HUES6 (cell line): Measurements from ENCODE around the gene SDR42E2.
"Not testable (repeated sequence)": the region's sequence is repeated elsewhere in the genome, so short reads cannot be mapped to it uniquely, and the experiment has no call there.

Experiments
- H3K27ac ChIP-seq: 2 replicates; pipeline ENCODE4 v1.7.0; 2013; ENCODE audit warnings: low read depth, mild to moderate bottlenecking, low read length, inconsistent platforms
- H3K27me3 ChIP-seq: 2 replicates; pipeline ENCODE4 v1.6.1; 2013; ENCODE audit warnings: low read length; ENCODE audit not compliant: control insufficient read depth, insufficient read depth
- H3K36me3 ChIP-seq: 2 replicates; pipeline ENCODE4 v1.6.1; 2013; ENCODE audit warnings: low read length; ENCODE audit not compliant: control insufficient read depth, insufficient read depth
- H3K4me1 ChIP-seq: 2 replicates; pipeline ENCODE4 v1.6.1; 2013; ENCODE audit warnings: low read length; ENCODE audit not compliant: control insufficient read depth, insufficient read depth
- H3K4me3 ChIP-seq: 2 replicates; pipeline ENCODE4 v1.5.1; 2013; ENCODE audit warnings: low read depth, low read length
- H3K9ac ChIP-seq: one replicate; pipeline ENCODE4 v1.6.1; 2013; ENCODE audit warnings: mild to moderate bottlenecking, low read length
- H3K9me3 ChIP-seq: 2 replicates; pipeline ENCODE4 v1.6.1; 2013; ENCODE audit warnings: low read depth, low read length; ENCODE audit not compliant: control insufficient read depth, insufficient read depth

The SDR42E2 gene

DNA sequence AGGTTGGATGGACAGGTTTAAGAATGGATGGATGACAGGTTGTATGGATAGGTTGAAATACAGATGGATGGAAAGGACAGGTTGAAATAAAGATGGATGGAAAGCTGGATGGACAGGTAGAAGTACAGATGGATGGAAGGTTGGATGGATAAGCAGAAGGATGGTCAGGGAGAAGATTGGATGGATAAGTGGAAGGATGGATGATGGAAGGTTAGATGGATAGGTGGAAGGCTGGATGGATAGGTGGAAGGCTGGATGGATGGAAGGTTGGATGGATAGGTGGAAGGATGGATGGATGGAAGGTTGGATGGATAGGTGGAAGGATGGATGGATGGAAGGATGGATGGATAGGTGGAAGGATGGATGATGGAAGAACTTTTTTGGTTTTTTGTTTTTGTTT is 905 bp upstream of the SDR42E2 start:
- Histone ChIP-seq H3K4me1 (no peaks in the 10 kb centered on the region), H3K36me3 (no peaks in the 10 kb centered on the region), H3K27ac (no peak overlapping the region), H3K4me3 (no peak overlapping the region), H3K9me3 (peaks cover under 1% of the 10 kb centered on the region; the same call in 1 of the 2 replicates), H3K9ac (no peak overlapping the region), H3K27me3 (peaks cover 58% of the 10 kb centered on the region)

DNA sequence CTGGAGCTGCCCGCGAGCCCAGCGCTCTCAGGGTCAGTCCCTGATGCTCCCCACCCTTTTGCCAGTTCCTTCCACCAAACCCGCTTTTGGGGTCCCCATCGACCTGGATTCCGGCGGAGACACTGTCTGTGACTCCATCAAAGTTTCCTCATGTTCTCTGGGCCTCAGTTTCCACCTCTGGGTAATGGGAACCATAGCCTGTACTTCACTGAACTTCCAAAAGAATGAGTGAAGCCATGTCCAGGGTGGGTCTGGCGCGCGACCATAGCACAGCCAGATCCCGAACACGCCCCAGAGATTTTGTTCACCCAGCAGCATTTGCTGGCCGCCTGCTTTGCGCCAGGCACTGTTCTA is 327 bp downstream of the SDR42E2 start:
- peak overlapping the region; percentile 70 for H3K4me3 ChIP-seq
- H3K36me3 ChIP-seq = no peaks in the 10 kb centered on the region
- H3K9me3 ChIP-seq = peaks cover 6% of the 10 kb centered on the region; the same call in 1 of the 2 replicates
- H3K27me3 ChIP-seq = peaks cover 58% of the 10 kb centered on the region
- no peak overlapping the region for H3K9ac ChIP-seq
- no peak overlapping the region for H3K27ac ChIP-seq
- H3K4me1 ChIP-seq = no peaks in the 10 kb centered on the region

- H3K36me3 ChIP-seq = no peaks in the 10 kb centered on the region
- H3K27me3 ChIP-seq = peaks cover 55% of the 10 kb centered on the region
- no peaks in the 10 kb centered on the region for H3K4me1 ChIP-seq
- H3K9ac ChIP-seq = no peak overlapping the region
- no peak overlapping the region for H3K4me3 ChIP-seq
- H3K9me3 ChIP-seq = peaks cover 6% of the 10 kb centered on the region; the same call in 1 of the 2 replicates
- no peak overlapping the region for H3K27ac ChIP-seq
These were observed 1.5 kb downstream of the SDR42E2 start for GRCh38 chr16:22163806-22164205.

GRCh38 chr16:22164482-22164881 is 2.2 kb downstream of the SDR42E2 start:
- no peak overlapping the region for H3K4me3 ChIP-seq
- H3K36me3 ChIP-seq = no peaks in the 10 kb centered on the region
- peaks cover 6% of the 10 kb centered on the region; the same call in 1 of the 2 replicates for H3K9me3 ChIP-seq
- H3K4me1 ChIP-seq = no peaks in the 10 kb centered on the region
- H3K27me3 ChIP-seq = peaks cover 52% of the 10 kb centered on the region
- no peak overlapping the region for H3K27ac ChIP-seq
- no peak overlapping the region for H3K9ac ChIP-seq

DNA sequence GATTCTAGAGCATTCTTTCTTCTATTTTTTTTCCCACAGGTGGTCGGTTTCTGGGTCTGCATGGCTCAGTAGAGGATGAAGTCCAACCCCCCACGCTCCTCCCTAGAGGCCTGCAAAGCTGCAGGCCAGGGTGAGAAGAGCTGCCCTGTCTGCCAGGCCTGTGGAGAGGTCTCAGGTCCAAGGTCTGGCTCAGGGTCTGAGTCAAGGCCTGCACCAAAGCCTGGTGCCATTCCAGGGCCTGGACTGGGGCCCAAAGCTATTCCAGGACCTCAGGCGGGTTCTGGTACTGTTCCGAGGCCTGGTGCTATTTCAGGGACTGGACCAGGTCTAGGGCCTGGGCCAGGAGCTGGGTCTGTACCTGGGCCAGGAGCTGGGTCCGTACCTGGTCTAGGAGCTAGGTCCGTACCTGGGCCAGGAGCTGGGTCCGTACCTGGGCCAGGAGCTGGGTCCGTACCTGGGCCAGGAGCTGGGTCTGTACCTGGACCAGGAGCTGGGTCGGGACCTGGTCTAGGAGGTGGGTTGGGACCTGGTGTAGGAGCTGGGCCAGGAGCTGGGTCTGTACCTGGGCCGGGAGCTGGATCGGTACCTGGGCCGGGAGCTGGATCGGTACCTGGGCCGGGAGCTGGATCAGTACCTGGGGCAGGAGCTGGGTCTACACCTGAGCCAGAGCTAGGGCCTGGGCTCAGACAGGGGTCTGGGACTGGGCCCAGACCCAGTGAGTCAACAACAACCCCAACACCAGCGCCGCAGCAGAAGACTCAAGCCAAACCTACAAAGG is 3.4 kb downstream of the SDR42E2 start:
- Histone ChIP-seq H3K4me3 (no peak overlapping the region), H3K9me3 (peaks cover 6% of the 10 kb centered on the region; the same call in 1 of the 2 replicates), H3K9ac (no peak overlapping the region), H3K36me3 (no peaks in the 10 kb centered on the region), H3K4me1 (no peaks in the 10 kb centered on the region), H3K27me3 (peaks cover 40% of the 10 kb centered on the region), H3K27ac (no peak overlapping the region)

DNA sequence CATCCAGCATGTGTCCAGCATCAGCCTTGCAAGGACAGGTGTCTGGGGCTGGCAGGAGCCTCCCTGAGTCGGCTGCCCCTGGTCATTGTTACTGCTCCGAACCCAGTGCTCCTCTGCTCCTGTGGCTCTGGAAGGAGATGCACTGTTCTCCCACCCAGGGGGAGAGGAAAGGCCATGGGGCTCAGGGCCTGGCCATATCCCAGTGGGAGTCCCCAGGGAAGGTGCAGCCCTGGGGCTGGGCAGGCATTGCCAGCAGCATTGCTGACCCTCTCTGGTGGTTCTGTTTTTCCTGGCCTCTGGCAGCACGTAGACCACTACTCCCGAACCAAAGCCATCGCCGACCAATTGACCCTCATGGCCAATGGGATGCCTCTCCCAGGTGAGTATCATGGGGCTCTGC is 9.6 kb downstream of the SDR42E2 start:
- Histone ChIP-seq H3K9me3 (no peaks in the 10 kb centered on the region), H3K9ac (no peak overlapping the region), H3K36me3 (no peaks in the 10 kb centered on the region), H3K4me1 (no peaks in the 10 kb centered on the region), H3K27ac (no peak overlapping the region), H3K27me3 (no peaks in the 10 kb centered on the region), H3K4me3 (no peak overlapping the region)

GRCh38 chr16:22172642-22173041 is 10.3 kb downstream of the SDR42E2 start:
- H3K9me3 ChIP-seq, H3K36me3 ChIP-seq, H3K27me3 ChIP-seq, H3K9ac ChIP-seq, H3K4me3 ChIP-seq, H3K27ac ChIP-seq, H3K4me1 ChIP-seq: not testable (repeated sequence)

DNA sequence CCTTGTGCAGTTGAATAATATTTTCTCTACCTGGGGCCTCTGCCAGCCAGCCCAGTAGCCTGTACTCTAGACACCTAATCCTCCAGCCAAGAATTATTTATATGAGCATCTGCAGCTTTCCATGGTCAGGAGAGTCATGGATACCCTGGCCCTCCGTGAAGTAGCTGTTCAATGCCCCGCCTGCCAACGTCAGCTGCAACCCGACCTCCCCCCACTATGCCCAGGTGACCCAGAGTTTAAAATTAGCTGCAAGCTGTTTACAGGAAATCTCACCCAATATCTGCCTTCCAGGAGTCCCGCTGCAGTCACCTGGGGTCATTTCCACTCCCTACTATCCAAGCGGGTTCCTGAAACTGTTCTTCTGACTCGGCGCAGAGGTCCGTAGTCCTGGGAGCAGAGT is 12.3 kb downstream of the SDR42E2 start:
- H3K27ac ChIP-seq = no peak overlapping the region
- no peaks in the 10 kb centered on the region for H3K9me3 ChIP-seq
- H3K4me3 ChIP-seq = no peak overlapping the region
- no peak overlapping the region for H3K9ac ChIP-seq
- H3K36me3 ChIP-seq = no peaks in the 10 kb centered on the region
- no peaks in the 10 kb centered on the region for H3K27me3 ChIP-seq
- no peaks in the 10 kb centered on the region for H3K4me1 ChIP-seq

DNA sequence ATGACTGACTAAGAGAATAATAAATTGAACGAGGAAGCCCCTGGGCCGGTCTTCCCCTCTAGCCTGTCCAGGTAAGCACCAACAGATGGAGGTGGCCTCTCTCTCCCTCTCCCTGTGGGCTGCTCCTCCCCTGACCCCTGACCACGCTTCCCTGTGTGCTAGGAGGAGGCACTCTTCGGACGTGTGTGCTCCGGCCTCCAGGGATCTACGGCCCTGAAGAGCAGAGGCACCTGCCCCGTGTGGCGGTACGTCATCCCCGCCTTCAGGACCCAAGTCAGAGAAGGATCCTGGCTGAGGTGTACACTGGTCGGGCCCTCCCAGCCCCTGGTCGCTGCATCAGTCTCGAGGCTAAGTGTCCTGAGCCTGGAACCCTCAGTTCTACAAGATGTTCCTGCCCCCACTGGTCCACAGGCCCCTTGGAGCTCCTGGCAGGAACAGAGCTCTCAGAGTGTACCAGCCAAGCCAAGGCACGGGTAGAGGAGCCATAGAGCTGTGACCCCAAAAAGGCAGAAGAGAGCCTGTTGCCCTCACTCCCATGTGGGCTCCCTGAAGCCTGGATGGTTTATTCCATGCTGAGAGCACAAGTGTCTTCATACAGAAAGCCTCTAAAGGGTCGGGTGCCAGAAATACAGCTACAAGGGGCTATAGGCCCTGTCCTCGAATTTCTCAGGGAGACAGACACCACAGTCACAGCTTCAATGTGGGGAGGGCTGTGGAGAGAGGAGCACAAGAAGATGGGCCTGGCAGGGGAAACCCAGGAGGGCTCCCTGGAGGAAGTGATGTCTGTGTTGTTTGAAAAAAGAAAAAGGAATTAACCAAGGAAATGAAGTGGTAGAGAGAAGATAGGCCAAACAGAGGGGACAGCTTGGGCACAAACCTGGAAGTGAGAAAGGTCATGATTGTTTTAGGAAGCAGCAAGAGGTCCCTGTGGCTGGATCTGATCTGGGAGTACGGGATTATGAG is 15.9 kb downstream of the SDR42E2 start:
- Histone ChIP-seq H3K4me1 (no peaks in the 10 kb centered on the region), H3K9ac (no peak overlapping the region), H3K27me3 (no peaks in the 10 kb centered on the region), H3K27ac (no peak overlapping the region), H3K36me3 (no peaks in the 10 kb centered on the region), H3K9me3 (no peaks in the 10 kb centered on the region), H3K4me3 (no peak overlapping the region)

- Histone ChIP-seq H3K27ac (no peak overlapping the region), H3K9ac (no peak overlapping the region), H3K27me3 (no peaks in the 10 kb centered on the region), H3K36me3 (no peaks in the 10 kb centered on the region), H3K9me3 (no peaks in the 10 kb centered on the region), H3K4me3 (no peak overlapping the region), H3K4me1 (no peaks in the 10 kb centered on the region)
These were observed 19.1 kb downstream of the SDR42E2 start for GRCh38 chr16:22181426-22181825.

DNA sequence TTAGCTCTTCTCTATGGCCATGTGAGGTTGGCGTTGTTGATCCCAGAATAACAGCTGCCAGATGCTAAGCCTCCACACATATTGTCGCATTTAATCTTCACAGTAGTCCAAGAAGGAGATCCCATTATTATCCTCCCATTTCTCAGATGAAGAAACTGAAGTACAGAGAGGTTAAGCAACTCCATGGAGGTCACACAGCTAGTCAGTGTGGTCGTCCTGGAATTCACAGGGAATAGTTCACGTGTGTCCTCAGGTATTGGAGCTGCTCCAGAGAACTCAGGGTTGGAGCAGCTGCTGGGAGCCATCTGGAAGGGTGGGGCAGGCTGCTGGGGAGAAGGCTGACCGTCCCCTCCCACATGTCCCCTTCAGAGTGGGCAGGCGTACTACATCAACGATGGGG is 19.5 kb downstream of the SDR42E2 start:
- no peaks in the 10 kb centered on the region for H3K9me3 ChIP-seq
- H3K9ac ChIP-seq = no peak overlapping the region
- H3K27me3 ChIP-seq = no peaks in the 10 kb centered on the region
- no peaks in the 10 kb centered on the region for H3K36me3 ChIP-seq
- H3K27ac ChIP-seq = no peak overlapping the region
- no peaks in the 10 kb centered on the region for H3K4me1 ChIP-seq
- no peak overlapping the region for H3K4me3 ChIP-seq
